Peyer's patch (tissue), 4 donors: Measurements from ENCODE around the gene TAPT1. TPM values are rescaled to one million over a fixed set of nuclear protein-coding genes. Genes with fewer than 3 reads are reported as not detected.

Source experiments
- DNase-seq, 3 donors: peaks; one replicate each; pipeline ENCODE4 v3.0.0-alpha.2; 2017 to 2019
- H3K27ac ChIP-seq, 4 donors: fragments of 200-600 bp; sonication (generic); one replicate each; pipeline ENCODE4 v1.5.1; 2016 to 2019
- H3K27me3 ChIP-seq, 2 donors: fragments of 200-600 bp; sonication (generic); one replicate each; pipeline ENCODE4 v1.5.1; 2019
- H3K36me3 ChIP-seq, 3 donors: fragments of 200-600 bp; sonication (generic); one replicate each; pipeline ENCODE4 v1.5.1; 2016 to 2019
- H3K4me1 ChIP-seq, 4 donors: fragments of 200-600 bp; sonication (generic); one replicate each; pipeline ENCODE4 v1.5.1; 2016 to 2019
- H3K4me3 ChIP-seq, 4 donors: fragments of 200-600 bp; sonication (generic); 1 replicate in 3 of 4; 2 replicates in 1 of 4; pipeline ENCODE4 v1.5.1; 2016 to 2019; ENCODE audit warnings: mild to moderate bottlenecking in 1 of 4
- H3K9me3 ChIP-seq, 4 donors: fragments of 200-600 bp; sonication (generic); one replicate each; pipeline ENCODE4 v1.5.1; 2016 to 2019; ENCODE audit warnings: mild to moderate bottlenecking in 1 of 4
- CTCF ChIP-seq, 6 experiments: fragments of 450-650 bp in 4 of 6; fragments of 200-600 bp in 2 of 6; sonication (generic) in 1 of 6; IDR thresholded peaks; one replicate each; pipeline ENCODE4 v1.5.1; 2017 to 2019; ENCODE audit warnings: antibody characterized with exemption in 6 of 6, mild to moderate bottlenecking in 3 of 6, moderate library complexity in 1 of 6
- POLR2A ChIP-seq, 2 donors: fragments of 450-650 bp; IDR thresholded peaks; one replicate each; pipeline ENCODE4 v1.5.1; 2017; ENCODE audit warnings: antibody characterized with exemption in 2 of 2, mild to moderate bottlenecking in 2 of 2, moderate library complexity in 2 of 2
- total RNA-seq, 4 donors: library from RNA; depleted of rRNA; stranded (reverse); fragments of >200 nt; gene quantifications; one replicate each; pipeline ENCODE4 v1.1.0, GENCODE V29; 2016

Gene TAPT1
- total RNA-seq, 4 donors from 2014 or later = 22.4 to 43.7 (median 33.7) TPM

- no peaks in the 10 kb centered on the region for H3K27me3 ChIP-seq
- no peak overlapping the region for H3K4me3 ChIP-seq
- H3K9me3 ChIP-seq = no peaks in the 10 kb centered on the region
- no peak for TF ChIP-seq CTCF (IDR thresholded peaks at IDR 0.05)
- no peak for TF ChIP-seq POLR2A (IDR thresholded peaks at IDR 0.05)
- DNase-seq = no peak
- no peaks in the 10 kb centered on the region for H3K36me3 ChIP-seq
- H3K4me1 ChIP-seq = peaks cover 0 to 23% (median 3%) of the 10 kb centered on the region in 4 donors
- no peak overlapping the region for H3K27ac ChIP-seq
Measured at GRCh38 chr4:16136311-16136710, 90.0 kb downstream of the TAPT1 start.

GRCh38 chr4:16133406-16133805, 92.9 kb downstream of the TAPT1 start:
- H3K27me3 ChIP-seq = no peaks in the 10 kb centered on the region
- H3K4me3 ChIP-seq = no peak overlapping the region
- no peaks in the 10 kb centered on the region for H3K4me1 ChIP-seq
- H3K27ac ChIP-seq = no peak overlapping the region
- no peaks in the 10 kb centered on the region for H3K9me3 ChIP-seq
- no peak for TF ChIP-seq CTCF (IDR thresholded peaks at IDR 0.05)
- TF ChIP-seq POLR2A (IDR thresholded peaks at IDR 0.05) = no peak
- DNase-seq = no peak
- no peaks in the 10 kb centered on the region for H3K36me3 ChIP-seq

GRCh38 chr4:16131293-16131692, 95.0 kb downstream of the TAPT1 start:
- TF ChIP-seq CTCF (IDR thresholded peaks at IDR 0.05) (no peak), POLR2A (IDR thresholded peaks at IDR 0.05) (no peak)
- Histone ChIP-seq H3K4me3 (no peak overlapping the region), H3K27me3 (no peaks in the 10 kb centered on the region), H3K4me1 (no peaks in the 10 kb centered on the region), H3K9me3 (no peaks in the 10 kb centered on the region), H3K27ac (no peak overlapping the region), H3K36me3 (no peaks in the 10 kb centered on the region)
- no peak for DNase-seq

- no peak overlapping the region for H3K27ac ChIP-seq
- no peak for DNase-seq
Measured at GRCh38 chr4:16129336-16129735, 96.9 kb downstream of the TAPT1 start.

GRCh38 chr4:16126714-16127113, 99.6 kb downstream of the TAPT1 start:
- no peaks in the 10 kb centered on the region for H3K4me1 ChIP-seq
- H3K36me3 ChIP-seq = no peaks in the 10 kb centered on the region
- no peak overlapping the region for H3K4me3 ChIP-seq
- DNase-seq = no peak
- no peak for TF ChIP-seq CTCF (IDR thresholded peaks at IDR 0.05)
- no peak for TF ChIP-seq POLR2A (IDR thresholded peaks at IDR 0.05)
- H3K9me3 ChIP-seq = no peaks in the 10 kb centered on the region
- no peaks in the 10 kb centered on the region for H3K27me3 ChIP-seq
- no peak overlapping the region for H3K27ac ChIP-seq

More at GRCh38 chr4:16129336-16129735, 96.9 kb downstream of the TAPT1 start:
- no peaks in the 10 kb centered on the region for H3K27me3 ChIP-seq
- H3K4me1 ChIP-seq = no peaks in the 10 kb centered on the region
- H3K36me3 ChIP-seq = no peaks in the 10 kb centered on the region
- no peaks in the 10 kb centered on the region for H3K9me3 ChIP-seq
- TF ChIP-seq CTCF (IDR thresholded peaks at IDR 0.05) (no peak), POLR2A (IDR thresholded peaks at IDR 0.05) (no peak)
- H3K4me3 ChIP-seq = no peak overlapping the region
